Progenitor cell of endocrine pancreas (in vitro differentiated cells): ENCODE results near the gene RPS5. TPM values are rescaled to one million over a fixed set of nuclear protein-coding genes. Genes with fewer than 3 reads are reported as not detected.

Source experiments
- DNase-seq: peaks from one replicate; pipeline ENCODE4 v3.0.0; 2021; ENCODE audit warnings: low spot score; ENCODE audit not compliant: unreplicated experiment
- H3K27ac Mint-ChIP-seq: 2 replicates; pipeline ENCODE4 v1.8.0; 2021; ENCODE audit warnings: mild to moderate bottlenecking, moderate library complexity, mixed read lengths
- H3K27me3 Mint-ChIP-seq: 2 replicates; pipeline ENCODE4 v1.8.0; 2021; ENCODE audit warnings: mixed read lengths
- H3K36me3 Mint-ChIP-seq: 2 replicates; pipeline ENCODE4 v1.8.0; 2022; ENCODE audit warnings: mixed read lengths; ENCODE audit not compliant: insufficient read depth
- H3K4me1 Mint-ChIP-seq: 2 replicates; pipeline ENCODE4 v1.8.0; 2021; ENCODE audit warnings: low read depth, mixed read lengths
- H3K4me3 Mint-ChIP-seq: 2 replicates; pipeline ENCODE4 v1.8.0; 2021; ENCODE audit warnings: low read depth, mild to moderate bottlenecking, moderate library complexity, mixed read lengths
- H3K9me3 Mint-ChIP-seq: 2 replicates; pipeline ENCODE4 v1.8.0; 2021; ENCODE audit warnings: low read depth, mixed read lengths
- CTCF ChIP-seq: fragments of 200-600 bp; sonication (generic); IDR thresholded peaks from one replicate; pipeline ENCODE4 v1.5.0; 2021; ENCODE audit warnings: antibody characterized with exemption, mild to moderate bottlenecking; ENCODE audit not compliant: unreplicated experiment
- total RNA-seq: library from RNA; stranded (reverse); gene quantifications from 2 replicates; pipeline ENCODE4 v1.2.1, GENCODE V29; 2021

RPS5 gene
- total RNA-seq, 1 donor from 2014 or later: 1,006 TPM

- Mint-ChIP-seq H3K9me3 (no peaks in the 10 kb centered on the region), H3K4me3 (no peak within 1 kb of the TSS), H3K27me3 (peaks cover 20% of the 10 kb centered on the region), H3K27ac (peak within 1 kb of the TSS; percentile 56), H3K4me1 (peaks cover 4% of the 10 kb centered on the region), H3K36me3 (peaks cover 24% of the 10 kb centered on the region)
- DNase-seq: no peak
- TF ChIP-seq CTCF: no peak
These were observed 8.3 kb downstream of the RPS5 start, which contains the start of gene RNF225 for GRCh38 chr19:58395220-58395978. RNF225 (plus strand) TSS chr19:58395656; CDS start chr19:58396090, 434 bp downstream.

DNA sequence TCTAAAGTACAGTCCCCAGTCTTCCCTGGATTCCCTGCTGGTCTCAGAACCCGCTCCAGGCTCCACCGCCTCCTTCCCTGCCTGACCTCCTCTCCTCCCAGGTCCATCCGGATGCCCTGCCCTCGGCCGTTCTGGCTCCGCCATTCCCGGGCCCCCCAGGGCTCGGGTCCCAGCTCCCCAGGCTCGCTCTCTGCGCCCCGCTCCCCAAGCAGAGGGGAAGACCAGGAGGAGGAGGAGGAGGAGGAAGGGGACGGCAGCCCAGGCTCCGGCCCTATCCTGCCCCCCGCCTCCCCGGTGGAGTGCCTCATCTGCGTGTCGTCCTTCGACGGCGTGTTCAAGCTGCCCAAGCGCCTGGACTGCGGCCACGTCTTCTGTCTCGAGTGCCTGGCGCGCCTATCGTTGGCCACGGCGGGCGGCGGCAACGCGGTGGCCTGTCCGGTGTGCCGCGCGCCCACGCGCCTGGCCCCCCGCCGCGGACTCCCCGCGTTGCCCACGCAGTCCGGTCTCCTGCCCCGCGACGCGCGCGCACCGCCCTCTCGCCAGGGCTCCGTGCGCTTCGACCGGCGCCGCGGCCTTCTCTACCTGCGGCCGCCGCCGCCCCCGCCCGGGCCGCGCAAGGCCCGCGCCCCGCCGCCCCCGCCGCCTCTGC, 9.0 kb downstream of the RPS5 start:
- H3K36me3 Mint-ChIP-seq: peaks cover 20% of the 10 kb centered on the region
- TF ChIP-seq CTCF: no peak
- H3K4me1 Mint-ChIP-seq: peaks cover 11% of the 10 kb centered on the region
- no peak overlapping the region for H3K4me3 Mint-ChIP-seq
- H3K27ac Mint-ChIP-seq: no peak overlapping the region
- H3K27me3 Mint-ChIP-seq: peaks cover 20% of the 10 kb centered on the region
- no peak for DNase-seq
- H3K9me3 Mint-ChIP-seq: no peaks in the 10 kb centered on the region

- TF ChIP-seq CTCF: no peak
- no peak for DNase-seq
- Mint-ChIP-seq H3K9me3 (no peaks in the 10 kb centered on the region), H3K27ac (no peak overlapping the region), H3K4me3 (no peak overlapping the region), H3K36me3 (peaks cover 20% of the 10 kb centered on the region), H3K27me3 (peaks cover 20% of the 10 kb centered on the region), H3K4me1 (peaks cover 13% of the 10 kb centered on the region)
These were observed 9.8 kb downstream of the RPS5 start for GRCh38 chr19:58396691-58397532.

GRCh38 chr19:58397533-58398037, 10.5 kb downstream of the RPS5 start:
- peaks cover 20% of the 10 kb centered on the region for H3K27me3 Mint-ChIP-seq
- H3K4me1 Mint-ChIP-seq: peaks cover 15% of the 10 kb centered on the region
- no peak overlapping the region for H3K4me3 Mint-ChIP-seq
- H3K36me3 Mint-ChIP-seq: peaks cover 20% of the 10 kb centered on the region
- no peak for TF ChIP-seq CTCF
- H3K27ac Mint-ChIP-seq: no peak overlapping the region
- no peaks in the 10 kb centered on the region for H3K9me3 Mint-ChIP-seq
- DNase-seq: no peak

DNA sequence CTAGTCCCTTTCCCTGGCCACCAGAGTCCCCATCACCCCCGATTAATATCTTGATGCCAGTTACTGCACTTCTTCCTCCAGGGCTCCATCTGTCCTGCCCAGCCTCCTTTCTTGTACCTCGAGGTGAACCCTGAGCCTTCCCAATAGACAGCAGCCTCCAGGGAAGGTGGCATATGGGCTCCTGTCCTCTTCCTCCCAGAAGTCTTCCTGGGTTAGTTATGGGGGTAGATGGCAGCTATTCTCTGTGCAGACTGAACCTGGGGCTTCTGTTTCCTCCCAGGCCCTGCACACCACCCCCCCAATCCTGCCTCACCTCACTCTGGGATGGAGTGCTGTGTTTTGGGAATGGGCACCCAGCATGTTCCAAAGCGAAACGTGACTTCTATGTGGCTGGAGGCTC, 11.0 kb downstream of the RPS5 start:
- Mint-ChIP-seq H3K9me3 (no peaks in the 10 kb centered on the region), H3K27ac (no peak overlapping the region), H3K36me3 (peaks cover 17% of the 10 kb centered on the region), H3K4me1 (peaks cover 15% of the 10 kb centered on the region), H3K4me3 (no peak overlapping the region), H3K27me3 (peaks cover 20% of the 10 kb centered on the region)
- no peak for DNase-seq
- no peak for TF ChIP-seq CTCF
